ENCODE measurements around the gene VAMP7.
"Not testable (repeated sequence)": the region's sequence is repeated elsewhere in the genome, so short reads cannot be mapped to it uniquely, and the experiment has no call there.

Gene VAMP7

DNA sequence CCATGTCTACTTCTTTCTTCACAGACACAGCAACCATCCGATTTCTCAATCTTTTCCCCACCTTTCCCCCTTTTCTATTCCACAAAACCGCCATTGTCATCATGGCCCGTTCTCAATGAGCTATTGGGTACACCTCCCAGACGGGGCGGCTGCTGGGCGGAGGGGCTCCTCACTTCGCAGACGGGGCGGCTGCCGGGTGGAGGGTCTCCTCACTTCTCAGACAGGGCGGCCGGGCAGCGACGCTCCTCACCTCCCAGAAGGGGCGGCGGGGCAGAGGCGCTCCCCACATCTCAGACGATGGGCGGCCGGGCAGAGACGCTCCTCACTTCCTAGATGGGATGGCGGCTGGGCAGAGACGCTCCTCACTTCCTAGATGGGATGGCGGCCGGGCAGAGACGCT, 26.5 kb downstream of the VAMP7 start:
- not testable (repeated sequence) for DNase-seq (ENCODE audit: low read depth, low spot score)

GRCh38 chrX:155923200-155923599, 42.1 kb downstream of the VAMP7 start:
- DNase-seq (ENCODE audit: low read depth, low spot score): no peak

- not testable (repeated sequence) for DNase-seq (ENCODE audit: low read depth, low spot score)
Observed at GRCh38 chrX:155930852-155931618, 49.9 kb downstream of the VAMP7 start.

GRCh38 chrX:155938132-155938531, 57.0 kb downstream of the VAMP7 start:
- DNase-seq (ENCODE audit: low read depth, low spot score): no peak

DNA sequence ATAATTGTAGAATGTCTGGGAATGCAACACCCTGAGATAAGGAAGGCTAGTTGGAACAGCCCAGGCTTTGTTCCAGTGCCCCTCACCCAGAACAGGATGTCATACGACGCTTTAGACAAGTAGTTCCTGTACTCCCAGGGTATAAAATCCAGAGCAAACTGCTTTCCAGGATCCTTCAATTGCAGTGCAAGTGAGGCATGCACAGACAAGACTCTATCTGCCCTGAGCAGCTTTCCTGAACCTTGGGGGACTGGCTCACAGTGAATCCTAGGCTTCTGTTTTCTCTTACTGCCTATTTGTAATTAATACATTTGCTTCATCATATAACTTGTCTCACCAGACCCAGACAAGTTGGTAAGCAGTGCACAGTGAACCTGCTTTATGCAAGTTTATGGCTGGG, 68.0 kb downstream of the VAMP7 start:
- no peak for DNase-seq (ENCODE audit: low read depth, low spot score)

DNA sequence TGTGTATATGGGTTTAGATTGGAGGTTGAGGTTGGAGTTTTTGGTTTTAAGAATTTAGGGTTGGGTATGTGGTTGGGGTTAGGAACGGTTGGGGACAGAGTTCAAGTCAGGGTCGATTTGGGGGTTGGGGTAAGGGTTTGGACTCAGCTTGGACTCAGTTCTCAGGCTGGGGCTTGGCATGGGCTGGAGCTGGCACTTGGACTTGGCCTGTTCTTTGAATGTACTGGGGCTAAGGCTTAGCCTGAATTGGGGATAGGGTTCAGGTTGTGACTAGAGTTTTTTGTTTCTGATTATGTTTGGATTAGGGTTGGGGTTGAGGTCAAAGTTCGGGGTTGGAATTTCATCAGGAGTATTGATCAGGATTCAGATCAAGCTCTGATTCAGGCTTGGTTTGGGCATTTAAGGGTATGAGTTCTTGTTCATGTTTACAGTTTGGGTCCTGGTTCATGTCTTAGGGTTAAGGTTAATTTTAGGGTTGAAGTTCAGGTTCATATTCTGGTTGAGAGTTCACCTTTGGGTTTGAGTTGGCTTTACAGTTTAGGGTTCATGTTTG, 70.2 kb downstream of the VAMP7 start:
- no peak for DNase-seq (ENCODE audit: low read depth, low spot score)

DNA sequence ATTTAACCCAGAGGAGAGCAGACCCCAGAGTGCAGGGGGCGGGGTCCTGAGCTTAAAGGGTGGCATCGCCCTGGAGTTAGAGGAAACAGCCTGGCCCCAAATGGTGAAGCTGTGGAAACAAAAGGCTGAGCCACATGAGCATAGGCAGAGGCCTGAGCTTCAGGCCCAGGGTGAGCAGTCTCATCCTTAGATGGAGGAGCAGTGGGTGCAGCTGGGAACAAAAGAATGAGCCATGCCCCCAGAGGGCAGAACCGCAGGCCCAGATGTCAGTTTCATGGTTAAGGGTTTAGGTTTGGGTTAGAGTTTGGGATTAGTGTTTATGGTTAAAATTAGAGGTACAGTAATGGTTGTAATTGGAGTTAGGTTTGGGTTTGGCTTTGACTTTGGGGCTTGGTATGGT, 71.9 kb downstream of the VAMP7 start:
- no peak for DNase-seq (ENCODE audit: low read depth, low spot score)

DNA sequence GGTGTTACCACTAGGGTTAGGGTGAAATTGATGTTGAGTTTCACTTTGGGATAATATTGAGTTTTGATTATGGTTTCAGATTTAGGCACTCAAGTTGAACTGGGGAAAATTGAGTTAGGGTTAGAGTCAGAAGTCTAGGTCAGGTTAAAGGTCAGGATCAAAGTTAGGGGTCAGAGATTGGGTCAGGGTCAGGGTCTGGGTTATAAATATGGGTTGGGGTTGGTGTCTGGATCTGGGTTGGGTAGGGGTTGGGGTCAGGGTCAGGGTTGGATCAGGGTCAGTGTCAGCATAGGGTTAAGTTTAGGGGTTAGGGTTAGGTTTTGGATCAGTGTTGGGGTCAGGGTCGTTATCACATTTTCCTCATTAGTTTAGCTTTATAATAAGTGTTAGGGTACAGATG, 73.6 kb downstream of the VAMP7 start:
- DNase-seq (ENCODE audit: low read depth, low spot score): no peak

GRCh38 chrX:155956099-155956498, 75.0 kb downstream of the VAMP7 start:
- no peak for DNase-seq (ENCODE audit: low read depth, low spot score)

GRCh38 chrX:155956649-155957048, 75.5 kb downstream of the VAMP7 start:
- no peak for DNase-seq (ENCODE audit: low read depth, low spot score)

- DNase-seq (ENCODE audit: low read depth, low spot score): no peak
Observed at GRCh38 chrX:155957843-155958242, 76.7 kb downstream of the VAMP7 start.

DNA sequence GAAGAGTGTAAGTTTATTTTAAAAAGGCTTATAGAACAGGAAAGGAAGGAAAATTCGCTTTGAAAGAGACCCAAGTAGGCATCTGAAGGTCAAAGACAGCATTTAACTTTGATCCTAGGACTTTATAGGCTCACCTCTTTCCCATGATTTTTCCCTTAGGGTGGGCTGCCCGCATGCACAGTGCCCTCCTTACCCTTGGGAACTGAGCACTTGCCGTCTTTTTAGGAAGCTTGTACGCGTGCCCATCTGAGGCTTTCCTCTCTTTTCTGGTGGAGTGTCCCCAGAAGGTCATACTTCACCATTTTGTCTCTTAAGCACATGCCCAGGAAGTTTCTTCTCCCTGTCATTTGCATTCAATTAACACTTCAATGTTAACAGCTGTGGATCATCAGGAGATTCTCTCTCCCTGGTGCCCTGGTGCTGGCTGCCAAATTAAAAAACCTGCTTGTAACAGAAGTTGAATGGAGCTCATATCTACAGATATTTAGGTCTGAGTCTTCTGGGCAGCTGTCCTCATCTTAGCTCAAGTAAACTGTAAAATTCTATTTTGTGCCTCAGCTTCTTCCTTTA, 78.0 kb downstream of the VAMP7 start:
- DNase-seq (ENCODE audit: low read depth, low spot score): no peak

DNA sequence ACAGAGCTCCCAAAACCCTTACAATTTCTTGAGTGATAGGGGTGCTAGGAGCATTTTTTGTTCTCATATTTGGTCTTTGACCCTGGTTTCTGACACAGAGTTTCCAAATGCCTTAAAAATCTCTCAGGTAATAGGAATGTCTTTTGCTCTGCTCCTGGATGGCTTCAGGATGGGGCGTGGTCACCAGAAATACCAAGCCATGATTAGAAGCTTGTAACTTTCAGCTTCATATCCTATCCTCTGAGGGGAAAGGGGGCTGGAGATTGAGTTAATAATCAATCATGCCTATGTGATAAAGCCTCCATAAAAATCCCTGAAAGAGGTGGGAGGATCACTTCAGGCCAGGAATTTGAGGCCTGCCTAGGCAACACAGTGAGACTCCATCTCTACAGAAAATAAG, 81.8 kb downstream of the VAMP7 start:
- no peak for DNase-seq (ENCODE audit: low read depth, low spot score)

- DNase-seq (ENCODE audit: low read depth, low spot score): no peak
Observed at GRCh38 chrX:155966876-155967275, 85.7 kb downstream of the VAMP7 start.

GRCh38 chrX:155967653-155968325, 86.6 kb downstream of the VAMP7 start:
- DNase-seq (ENCODE audit: low read depth, low spot score): no peak

GRCh38 chrX:155968326-155968661, 87.1 kb downstream of the VAMP7 start:
- DNase-seq (ENCODE audit: low read depth, low spot score): no peak

DNA sequence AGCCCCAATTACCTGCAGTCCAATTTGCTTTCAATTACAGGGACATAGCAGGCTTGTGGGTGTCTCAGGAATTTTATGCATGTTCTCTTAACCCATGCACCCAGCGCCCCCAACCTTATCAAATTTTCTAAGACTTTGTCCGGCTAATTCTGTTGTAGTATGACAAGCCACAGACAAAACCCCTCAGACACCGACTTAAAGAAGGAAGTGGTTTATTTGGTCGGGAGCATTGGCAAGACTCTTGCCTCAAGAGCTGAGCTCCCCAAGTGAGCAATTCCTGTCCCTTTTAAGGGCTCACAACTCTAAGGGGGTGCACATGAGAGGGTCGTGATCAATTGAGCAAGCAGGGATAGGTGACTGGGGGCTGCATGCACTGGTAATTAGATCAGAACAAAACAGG, 87.6 kb downstream of the VAMP7 start:
- no peak for DNase-seq (ENCODE audit: low read depth, low spot score)

DNA sequence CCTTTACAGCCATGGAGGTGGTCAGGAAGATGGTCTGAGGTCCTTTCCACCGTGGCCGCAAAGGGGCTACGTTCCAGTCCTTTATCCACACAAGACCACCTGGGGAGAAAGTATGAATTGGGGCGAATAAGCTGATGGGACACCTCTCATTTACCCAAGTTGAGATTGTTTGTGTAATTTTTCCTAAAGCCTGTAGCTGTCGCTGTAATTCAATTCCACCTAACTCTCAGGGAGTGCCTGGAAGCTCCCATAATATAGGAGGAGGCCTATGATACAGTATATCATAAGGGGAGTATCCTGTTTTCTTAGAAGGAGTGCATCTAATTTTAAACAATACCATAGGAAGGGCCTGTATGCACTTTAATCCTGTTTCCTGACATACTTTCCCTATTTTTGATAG, 90.5 kb downstream of the VAMP7 start:
- not testable (repeated sequence) for DNase-seq (ENCODE audit: low read depth, low spot score)

DNA sequence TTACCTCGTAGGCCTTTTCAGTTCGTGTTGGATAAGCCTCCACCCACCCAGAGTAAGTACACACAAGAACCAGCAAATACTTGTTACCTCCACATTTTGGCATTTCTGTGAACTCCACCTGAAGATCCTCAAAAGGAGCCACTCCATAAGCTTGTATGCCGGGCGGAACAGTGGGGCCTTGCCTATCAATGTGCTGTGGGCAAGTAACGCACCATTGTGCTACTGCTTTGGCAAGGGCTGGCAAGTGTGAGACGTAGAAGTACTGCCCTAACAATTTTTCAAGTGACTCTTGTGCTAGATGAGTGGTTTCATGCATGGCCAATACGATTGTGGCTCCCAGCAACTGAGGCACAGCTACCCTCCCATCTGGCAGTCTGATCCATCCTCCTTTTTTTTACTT, 91.1 kb downstream of the VAMP7 start:
- not testable (repeated sequence) for DNase-seq (ENCODE audit: low read depth, low spot score)

- no peak for DNase-seq (ENCODE audit: low read depth, low spot score)
Observed at GRCh38 chrX:155983326-155983725, 102.2 kb downstream of the VAMP7 start.

GRCh38 chrX:155985208-155985607, 104.1 kb downstream of the VAMP7 start:
- DNase-seq (ENCODE audit: low read depth, low spot score): no peak

GRCh38 chrX:155986995-155987394, 105.8 kb downstream of the VAMP7 start:
- DNase-seq (ENCODE audit: low read depth, low spot score): not testable (repeated sequence)

GRCh38 chrX:155988859-155989258, 107.7 kb downstream of the VAMP7 start:
- DNase-seq (ENCODE audit: low read depth, low spot score): no peak

All from activated CD4-positive, CD25-positive, alpha-beta regulatory T cell treated with anti-CD3 and anti-CD28 coated beads, Interleukin-2, amount 50 U/mL, for 16 hours (primary cell).